ENCODE results near the gene FBXL17.

GRCh38 chr5:108003178-108003577 lies 378.7 kb downstream of the FBXL17 start:
- TF ChIP-seq, protein P1, sequence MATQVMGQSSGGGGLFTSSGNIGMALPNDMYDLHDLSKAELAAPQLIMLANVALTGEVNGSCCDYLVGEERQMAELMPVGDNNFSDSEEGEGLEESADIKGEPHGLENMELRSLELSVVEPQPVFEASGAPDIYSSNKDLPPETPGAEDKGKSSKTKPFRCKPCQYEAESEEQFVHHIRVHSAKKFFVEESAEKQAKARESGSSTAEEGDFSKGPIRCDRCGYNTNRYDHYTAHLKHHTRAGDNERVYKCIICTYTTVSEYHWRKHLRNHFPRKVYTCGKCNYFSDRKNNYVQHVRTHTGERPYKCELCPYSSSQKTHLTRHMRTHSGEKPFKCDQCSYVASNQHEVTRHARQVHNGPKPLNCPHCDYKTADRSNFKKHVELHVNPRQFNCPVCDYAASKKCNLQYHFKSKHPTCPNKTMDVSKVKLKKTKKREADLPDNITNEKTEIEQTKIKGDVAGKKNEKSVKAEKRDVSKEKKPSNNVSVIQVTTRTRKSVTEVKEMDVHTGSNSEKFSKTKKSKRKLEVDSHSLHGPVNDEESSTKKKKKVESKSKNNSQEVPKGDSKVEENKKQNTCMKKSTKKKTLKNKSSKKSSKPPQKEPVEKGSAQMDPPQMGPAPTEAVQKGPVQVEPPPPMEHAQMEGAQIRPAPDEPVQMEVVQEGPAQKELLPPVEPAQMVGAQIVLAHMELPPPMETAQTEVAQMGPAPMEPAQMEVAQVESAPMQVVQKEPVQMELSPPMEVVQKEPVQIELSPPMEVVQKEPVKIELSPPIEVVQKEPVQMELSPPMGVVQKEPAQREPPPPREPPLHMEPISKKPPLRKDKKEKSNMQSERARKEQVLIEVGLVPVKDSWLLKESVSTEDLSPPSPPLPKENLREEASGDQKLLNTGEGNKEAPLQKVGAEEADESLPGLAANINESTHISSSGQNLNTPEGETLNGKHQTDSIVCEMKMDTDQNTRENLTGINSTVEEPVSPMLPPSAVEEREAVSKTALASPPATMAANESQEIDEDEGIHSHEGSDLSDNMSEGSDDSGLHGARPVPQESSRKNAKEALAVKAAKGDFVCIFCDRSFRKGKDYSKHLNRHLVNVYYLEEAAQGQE (IDR thresholded peaks at IDR 0.05; ENCODE audit: insufficient read depth in 1 of 2, low read depth in 2 of 2, low read length in 2 of 2): no peak
- no peak for TF ChIP-seq POLR2AphosphoS5 (IDR thresholded peaks at IDR 0.05; ENCODE audit: low read depth, low read length)
- TF ChIP-seq TAF1 (IDR thresholded peaks at IDR 0.05; ENCODE audit: borderline replicate concordance, insufficient read depth, low read length): no peak
